HTERT RPE-1 (cell line): ENCODE data around the gene TTLL5.
"Not testable (repeated sequence)": the region's sequence is repeated elsewhere in the genome, so short reads cannot be mapped to it uniquely, and the experiment has no call there.

Experiments
- in situ Hi-C: fragments of 300-500 bp; cut with MboI; formaldehyde crosslinking; loops from 4 replicates; pipeline ENCODE4 v1.14.3; 2020; ENCODE audit warnings: low sequenced_read_pairs

TTLL5 gene

DNA sequence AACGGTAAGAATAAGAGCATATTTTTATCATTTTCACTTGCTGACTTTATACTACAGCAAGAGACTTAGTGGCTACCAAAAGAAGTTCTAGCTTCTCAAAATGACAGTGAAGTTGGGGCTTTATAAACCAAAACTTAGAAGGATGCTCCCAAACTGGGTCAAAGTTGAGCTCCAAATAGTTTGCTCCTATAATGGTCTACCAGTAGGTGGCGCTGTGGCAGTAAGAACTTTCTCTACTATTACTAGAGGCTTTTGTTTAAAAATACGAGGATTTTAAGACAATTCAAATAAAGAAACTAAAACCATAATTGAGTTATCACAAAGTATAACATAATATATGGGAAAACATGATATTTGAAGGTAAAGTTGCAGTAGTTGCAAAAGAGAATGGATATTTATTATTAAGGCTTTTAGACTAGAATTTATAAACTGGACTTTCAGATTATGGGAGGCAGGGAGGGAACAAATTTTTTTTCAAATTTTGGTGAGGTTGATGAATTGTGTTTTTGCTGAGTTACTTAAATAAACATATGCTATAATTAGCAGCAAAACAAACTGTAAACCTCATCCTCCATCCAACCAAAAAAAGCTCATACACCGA lies 245.7 kb downstream of the TTLL5 start:
- in situ Hi-C loops: no loop called here

DNA sequence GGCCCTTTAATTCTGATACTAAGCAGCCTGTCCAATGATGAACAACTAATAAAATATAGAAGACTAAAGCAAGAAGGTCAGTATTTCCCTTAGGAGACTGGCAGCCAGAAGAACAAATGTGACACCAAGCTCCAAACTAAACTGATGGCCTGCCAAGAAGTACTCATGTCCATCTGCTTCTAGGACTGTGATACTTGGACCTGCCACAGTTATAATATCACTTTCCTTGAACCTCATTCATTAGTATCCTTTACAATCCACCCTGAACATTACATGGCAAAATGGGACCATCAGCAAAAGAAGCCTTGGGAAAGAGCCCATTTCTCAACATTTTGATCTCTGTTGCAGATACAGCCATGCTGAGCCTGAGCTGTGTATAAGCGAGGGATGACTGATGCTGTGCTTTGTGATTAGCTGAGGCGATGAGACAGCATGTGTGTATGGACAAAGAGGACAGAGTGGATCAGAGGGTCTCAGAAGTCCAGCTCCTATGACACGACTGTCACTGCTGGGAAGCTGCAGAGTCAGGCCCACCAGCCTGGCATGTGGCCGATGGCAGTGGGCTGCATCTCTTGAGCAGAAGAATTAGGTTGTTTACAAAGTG lies 246.8 kb downstream of the TTLL5 start:
- in situ Hi-C loops: no loop called here

DNA sequence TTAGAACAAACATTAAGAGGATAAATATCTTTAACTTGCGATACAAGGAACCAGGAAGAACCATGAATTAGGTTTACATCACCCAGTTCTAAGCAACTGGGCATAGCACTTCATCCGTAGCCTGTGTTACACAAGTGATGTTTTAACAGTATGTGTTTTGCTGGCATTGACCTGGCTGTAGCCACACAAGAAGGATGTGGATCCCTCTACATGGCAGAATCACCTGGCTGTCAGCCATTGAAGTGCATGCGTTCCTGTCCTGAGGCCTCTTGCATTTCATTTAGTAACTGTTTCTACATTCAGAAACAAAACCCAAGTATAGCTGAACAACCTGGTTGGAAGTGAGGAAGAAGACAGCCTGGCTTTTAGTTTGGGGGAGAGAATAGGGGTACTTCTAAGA lies 248.6 kb downstream of the TTLL5 start:
- in situ Hi-C loops: no loop called here

DNA sequence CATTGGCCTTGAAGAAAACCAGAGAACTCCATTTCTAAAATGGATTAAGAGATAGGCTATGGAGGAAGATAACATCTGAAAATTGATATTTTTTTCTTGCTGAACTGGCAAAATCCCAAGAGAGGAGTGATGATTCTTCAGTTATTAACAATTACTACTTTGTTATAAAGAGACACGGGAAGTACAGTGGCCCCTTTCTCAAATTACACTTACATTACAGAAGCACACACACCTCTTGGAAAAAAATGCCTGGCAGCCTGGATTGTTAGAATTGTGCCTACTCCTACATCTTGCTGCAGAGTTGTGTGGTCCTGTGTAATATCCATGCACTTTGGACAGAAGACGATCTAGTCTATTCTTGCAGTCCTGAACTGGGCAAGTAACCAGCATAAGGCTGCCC lies 249.0 kb downstream of the TTLL5 start:
- in situ Hi-C loops: no loop called here

DNA sequence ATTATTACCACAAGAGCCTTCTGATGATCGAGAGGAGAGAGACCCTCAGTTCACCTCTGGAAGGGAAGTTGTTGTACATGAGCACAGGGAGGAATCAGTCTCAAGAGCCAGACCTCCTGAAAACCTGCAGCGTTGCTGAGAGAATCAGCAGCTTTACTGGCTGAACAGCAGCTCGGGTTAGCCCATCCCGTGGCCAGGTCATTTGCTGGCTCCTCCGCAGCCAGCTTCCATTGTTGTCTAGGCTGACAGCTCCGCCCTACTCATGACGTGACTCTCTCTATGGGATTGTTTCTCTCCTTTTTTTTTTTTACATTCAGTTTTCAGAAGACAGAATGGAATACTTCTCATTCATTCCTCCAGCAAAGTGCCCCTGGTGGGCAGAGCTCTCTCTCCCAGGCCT lies 250.8 kb downstream of the TTLL5 start:
- in situ Hi-C loops: no loop called here

DNA sequence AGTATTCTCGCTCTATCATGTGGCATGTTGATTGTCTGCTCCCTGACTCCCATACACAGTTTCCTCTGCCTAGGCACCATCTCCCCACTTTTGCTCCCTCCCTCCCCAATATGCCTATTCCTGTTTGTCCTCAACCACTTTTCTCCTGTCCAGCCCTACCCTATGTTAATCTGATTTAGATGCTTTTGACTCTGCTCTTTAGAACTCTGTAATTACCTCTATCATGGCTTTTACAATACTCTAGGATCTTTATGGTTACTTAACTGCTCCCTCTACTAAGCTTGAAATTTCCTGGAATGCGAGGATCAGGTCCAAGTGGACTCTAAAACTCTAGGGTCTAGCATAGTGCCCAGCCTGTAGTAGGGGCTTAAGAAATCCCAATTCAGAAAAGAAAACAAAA lies 252.1 kb downstream of the TTLL5 start:
- in situ Hi-C loops: no loop called here

DNA sequence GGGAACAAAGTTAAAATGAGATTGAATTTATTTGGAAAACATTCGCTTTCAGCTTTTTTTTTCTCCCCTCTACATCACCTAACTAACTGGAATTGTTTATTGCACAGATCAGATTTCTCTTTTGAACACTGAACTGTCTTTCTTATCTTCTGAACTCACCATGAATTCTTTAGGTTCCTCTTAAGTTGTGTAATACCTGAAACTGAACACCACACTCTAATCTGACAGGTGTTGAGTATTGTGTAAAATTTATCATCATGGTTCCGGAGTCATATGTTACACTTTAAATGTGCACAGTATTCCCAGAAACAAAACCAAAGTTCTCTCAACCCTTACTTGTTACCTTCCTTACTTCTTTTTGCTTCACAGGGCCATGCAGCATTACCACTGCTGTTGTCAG lies 254.0 kb downstream of the TTLL5 start:
- in situ Hi-C loops: no loop called here

DNA sequence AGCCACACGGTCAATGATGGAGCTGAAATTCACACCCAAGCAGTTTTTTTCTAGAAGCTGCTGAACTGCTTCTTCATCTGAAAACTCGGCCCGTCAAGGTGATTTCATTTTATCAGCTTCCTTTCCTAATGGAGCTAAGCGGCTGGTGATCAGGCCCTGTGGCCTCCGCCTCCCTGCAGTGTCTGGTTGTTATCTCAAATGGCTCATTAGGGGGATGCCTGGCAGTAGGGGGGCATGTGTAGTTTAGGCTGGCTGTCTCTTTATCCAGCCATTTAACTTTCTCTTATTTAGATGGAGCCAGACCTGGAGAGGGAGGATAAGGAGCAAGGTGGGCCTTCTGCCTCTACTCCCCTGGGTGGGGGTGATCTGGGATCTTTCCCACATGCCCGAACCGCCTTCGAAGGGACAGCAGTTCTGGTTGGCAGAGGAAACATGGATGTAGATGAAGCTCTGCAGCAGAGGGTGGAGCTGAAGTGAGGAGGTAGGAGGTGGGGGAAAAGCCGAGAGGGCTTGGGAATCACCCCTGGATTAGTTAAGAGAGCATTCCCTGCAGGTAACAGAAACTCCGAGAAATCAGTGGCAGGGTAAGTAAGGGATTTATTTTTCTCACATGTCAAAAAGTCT lies 256.4 kb downstream of the TTLL5 start:
- in situ Hi-C loops: no loop called here

DNA sequence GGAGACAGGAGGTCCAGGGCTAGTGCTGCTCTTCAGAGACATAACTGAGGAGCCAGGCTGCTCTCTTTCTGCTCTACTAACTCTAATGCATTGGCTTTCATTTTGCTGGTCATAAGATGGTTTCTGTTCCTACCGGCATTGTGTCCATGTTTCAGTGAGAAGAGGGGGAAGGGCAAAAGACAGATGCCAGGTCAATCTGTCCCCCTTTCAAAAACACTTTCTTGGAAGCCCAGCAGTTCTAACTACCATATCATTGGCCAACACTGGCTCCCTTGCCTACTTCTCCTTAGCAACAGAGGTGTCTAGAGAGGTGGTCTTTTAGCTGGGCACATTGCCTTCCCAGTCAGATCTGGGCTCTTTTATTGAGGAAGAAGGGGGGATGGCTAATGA lies 256.9 kb downstream of the TTLL5 start:
- in situ Hi-C loops: no loop called here

DNA sequence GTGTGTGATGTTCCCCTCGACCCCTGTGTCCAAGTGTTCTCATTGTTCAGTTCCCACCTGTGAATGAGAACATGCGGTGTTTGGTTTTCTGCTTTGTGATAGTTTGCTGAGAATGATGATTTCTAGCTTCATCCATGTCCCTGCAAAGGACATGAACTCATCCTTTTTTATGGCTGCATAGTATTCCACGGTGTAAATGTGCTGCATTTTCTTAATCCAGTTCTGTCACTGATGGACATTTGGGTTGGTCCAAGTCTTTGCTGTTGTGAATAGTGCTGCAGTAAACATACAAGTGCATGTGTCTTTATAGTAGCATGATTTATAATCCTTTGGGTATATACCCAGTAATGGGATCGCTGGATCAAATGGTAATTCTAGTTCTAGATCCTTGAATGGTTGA lies 259.4 kb downstream of the TTLL5 start:
- in situ Hi-C loops: not testable (repeated sequence)

DNA sequence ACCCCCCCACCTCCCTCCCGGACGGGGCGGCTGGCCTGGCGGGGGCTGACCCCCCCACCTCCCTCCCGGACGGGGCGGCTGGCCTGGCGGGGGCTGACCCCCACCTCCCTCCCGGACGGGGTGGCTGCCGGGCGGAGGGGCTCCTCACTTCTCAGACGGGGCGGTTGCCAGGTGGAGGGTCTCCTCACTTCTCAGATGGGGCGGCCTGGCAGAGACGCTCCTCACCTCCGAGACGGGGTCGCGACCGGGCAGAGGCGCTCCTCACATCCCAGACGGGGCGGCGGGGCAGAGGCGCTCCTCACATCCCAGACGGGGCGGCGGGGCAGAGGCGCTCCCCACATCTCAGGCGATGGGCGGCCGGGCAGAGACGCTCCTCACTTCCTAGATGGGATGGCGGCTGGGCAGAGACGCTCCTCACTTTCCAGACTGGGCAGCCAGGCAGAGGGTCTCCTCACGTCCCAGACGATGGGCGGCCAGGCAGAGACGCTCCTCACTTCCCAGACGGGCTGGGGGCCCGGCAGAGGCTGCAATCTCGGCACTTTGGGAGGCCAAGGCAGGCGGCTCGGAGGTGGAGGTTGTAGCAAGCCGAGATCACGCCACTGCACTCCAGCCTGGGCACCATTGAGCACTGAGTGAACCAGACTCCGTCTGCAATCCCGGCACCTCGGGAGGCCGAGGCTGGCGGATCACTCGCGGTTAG lies 264.2 kb downstream of the TTLL5 start:
- in situ Hi-C loops: not testable (repeated sequence)

DNA sequence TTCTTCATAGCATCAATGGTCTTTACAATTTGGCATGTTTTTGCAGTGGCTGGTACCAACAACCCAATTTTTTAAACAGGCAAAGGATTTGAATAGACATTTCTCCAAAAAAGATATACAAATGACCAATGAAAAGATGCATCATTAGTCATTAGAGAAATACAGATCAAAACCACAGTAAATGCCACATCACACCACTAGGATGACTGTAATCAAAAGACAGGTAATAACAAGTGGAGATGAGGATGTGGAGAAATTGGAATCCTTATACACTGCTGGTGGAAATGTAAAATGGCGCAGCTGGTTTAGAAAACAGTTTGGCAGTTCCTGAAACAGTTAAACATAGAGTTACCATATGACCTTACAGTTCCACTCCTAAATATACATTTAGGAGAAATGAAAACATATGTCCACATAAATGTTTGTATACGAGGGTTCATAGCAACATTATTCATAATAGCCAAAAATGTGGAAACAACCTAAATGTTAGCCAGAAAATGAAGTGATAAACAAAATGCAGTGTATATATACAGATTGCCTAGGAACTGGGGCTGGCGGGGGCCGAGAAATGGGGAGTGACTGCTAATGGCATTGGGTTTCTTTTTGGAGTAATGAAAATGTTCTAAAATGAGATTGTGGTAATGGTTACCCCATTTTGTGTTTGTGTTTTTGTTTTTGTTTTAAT lies 265.5 kb downstream of the TTLL5 start:
- in situ Hi-C loops: no loop called here

DNA sequence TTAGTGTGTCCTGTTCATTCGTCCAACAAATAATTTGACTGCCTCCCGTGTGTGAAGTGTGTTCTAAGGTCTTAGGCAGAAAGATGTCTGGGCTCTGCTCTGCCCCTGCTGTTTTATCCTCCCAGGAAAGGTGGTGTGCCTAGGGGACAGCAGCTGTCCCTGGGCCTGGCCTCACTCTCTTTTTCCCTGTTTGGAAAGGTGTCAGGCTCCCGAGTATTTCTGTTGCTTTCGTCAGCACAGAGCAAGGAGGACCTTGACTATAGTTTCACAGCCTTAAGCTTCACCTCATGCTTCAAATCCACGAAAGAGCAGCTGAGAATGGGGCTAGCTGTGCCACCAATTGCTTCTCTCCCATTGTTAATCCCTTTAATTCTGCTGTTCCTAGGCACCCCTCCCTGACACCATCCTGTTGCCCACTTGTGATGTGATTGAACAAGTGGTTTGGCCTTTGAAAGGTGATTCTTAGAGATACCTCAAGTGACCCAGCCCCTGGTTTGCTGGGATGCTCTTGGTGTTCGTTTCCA lies 266.6 kb downstream of the TTLL5 start:
- in situ Hi-C loops: no loop called here

DNA sequence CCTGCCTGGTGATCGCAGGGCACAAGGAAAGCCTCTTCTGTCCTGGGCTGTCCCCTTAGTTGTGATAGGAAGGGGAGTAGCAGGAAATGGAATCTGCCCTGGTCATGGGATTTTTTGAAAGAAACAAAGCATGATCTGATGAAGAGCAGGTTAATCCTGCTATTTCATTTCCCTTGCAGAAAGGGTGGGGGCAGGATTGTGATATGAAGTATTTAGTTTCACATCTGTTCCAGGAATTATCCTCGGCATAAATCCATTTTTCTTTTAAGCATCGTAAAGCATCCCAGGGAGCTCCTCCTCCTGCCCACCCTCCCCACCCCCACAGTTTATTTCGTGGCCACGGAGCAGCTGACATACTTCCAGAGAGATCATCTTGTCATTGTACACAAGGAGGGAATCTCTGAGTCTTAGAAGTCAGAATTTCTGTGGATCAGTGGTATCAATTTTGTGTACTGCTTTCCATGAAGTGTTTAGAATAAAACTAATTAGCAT lies 267.7 kb downstream of the TTLL5 start:
- in situ Hi-C loops: no loop called here

DNA sequence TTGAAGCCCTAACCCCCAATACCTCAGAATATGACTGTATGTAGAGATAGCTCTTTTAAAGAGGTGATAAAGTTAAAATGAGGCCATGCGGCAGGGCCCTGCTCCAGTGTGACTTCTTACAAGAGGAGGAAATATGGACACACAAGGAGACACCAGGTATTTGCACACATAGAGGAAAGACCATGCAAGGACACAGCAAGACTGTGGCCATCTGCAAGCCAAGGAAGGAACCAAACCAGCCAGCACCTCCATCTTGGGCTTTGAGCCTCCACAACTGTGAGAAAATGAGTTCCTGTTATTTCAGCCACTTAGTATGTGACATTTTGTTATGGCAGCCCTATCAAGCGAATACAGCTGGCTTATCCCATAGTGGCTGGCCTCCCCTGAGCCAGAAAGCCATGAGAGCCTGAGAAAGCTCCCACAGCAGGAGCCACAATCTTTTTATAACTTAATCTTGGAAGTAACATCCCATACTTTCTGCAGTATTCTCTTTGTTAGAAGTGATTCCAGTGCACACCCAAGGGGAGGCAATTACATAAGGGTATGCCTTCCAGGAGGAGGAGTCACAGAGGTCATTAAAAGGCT lies 272.8 kb downstream of the TTLL5 start:
- in situ Hi-C loops: no loop called here

DNA sequence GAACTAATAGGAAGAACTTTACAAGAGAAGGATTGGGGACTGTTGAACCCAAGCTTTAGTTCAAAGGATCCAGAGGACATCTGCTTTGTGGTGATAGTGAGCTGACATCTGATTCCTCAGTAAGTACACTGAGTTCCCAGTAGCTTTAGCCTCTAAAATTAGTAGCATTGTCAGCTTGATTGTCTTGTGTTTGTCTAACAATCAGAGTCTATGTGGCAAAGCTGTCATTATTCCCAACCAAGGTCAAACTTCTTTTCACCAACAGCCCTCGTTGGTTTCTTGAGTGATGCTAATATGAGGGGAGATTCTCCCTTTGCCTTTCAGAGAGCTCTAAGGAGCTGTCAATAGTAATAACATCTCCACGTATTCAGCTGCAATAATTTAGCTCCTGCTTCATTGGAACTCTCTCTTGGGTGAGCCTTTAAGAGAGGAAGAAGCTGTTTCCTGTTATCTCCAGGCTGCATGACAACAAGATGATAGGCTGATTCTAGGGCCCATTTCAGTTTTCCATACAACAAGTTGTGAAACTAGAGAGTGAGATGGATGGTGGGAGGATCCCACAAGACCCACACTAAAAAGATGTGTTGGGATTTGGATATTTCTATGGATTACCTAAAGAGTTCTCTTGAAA lies 274.1 kb downstream of the TTLL5 start:
- in situ Hi-C loops: no loop called here

DNA sequence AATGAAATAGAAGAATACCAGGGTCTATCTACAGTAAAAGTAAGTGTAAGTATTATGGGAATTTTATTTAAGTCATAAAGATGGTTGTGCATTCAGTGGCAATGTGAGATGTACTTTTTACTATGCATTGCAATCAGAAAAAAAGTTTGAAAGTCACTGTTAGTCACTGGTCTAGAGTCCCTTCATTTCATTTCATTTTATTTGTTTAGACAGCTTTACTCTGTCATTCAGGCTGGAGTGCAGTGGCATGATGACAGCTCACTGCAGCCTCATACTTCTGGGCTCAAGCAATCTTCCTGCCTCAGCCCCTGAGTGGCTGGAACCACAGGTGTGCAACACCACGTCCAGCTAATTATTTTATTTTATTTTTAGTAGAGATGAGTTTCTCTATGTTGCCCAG lies 278.2 kb downstream of the TTLL5 start:
- in situ Hi-C loops: no loop called here

DNA sequence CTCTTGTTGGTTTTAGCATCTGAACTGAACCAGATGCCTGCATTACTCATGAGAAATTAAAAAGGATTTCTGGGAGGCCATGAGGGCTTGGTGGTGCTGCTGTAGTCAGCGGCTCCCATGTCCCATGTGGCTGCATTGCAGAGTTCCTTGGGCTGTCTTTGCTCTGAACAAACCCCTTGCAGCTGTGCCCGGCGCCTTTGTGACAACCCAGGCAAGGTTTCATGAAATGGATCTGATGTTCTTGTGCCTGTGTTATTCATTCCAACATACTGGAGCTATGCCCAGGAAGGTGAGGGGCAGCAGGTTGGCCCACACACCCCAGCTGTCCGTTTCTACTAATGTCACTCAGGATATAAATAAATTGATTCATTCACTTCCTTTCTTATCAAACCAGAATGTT lies 280.0 kb downstream of the TTLL5 start:
- in situ Hi-C loops: no loop called here

DNA sequence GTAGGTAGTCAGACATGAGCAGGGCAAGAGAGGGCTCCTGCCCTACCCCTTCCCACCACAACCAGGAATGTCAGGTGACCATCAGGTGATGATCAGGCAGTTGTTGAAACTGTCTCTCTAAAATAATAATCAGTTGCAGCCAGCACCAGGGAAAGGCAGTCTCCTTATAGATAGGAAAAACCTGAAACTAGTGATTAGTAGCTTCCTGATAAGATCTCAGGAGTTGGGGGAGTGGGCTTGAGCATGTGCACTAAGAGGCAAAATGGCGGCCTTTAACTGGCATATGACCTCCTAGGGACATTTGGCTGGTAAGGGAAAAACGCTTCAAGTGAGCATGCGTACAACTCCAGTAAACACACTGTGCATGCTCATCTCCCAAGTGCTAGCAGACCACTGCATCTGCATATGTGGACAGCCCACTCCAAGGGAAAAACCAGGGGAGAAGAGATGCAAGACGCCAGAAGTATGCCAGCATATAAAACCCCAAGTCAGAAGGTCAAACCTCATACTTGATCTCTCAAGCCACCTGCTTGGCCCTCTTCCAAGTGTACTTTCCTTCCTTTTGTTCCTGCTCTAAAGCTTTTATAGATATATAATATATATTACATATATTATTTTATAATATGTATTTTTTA lies 283.7 kb downstream of the TTLL5 start:
- in situ Hi-C loops: no loop called here

DNA sequence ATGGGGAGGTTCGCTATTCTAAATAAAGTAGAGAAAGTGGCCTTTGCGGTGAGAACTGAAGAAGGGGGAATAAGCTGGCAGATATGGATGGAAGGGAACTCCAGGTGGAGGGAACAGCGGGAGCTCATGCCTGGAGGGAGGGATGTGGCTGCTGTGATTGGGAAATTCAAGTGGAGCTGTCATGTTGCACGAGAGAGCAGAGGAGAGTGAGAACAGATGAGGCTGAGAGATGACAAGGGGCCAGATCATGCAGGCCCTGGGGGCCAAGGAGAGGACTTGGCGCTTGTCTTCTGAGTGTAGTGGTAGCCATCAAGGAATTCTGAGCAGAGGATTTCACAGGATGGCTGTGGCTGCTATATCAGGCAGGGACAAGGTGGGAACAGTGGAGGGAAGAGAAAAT lies 285.7 kb downstream of the TTLL5 start:
- in situ Hi-C loops: no loop called here
